Thyroid gland (tissue), 4 donors: ENCODE measurements around the gene PCYT2.

Experiments used
- CTCF ChIP-seq, 6 experiments: fragments of 200-600 bp in 3 of 6; fragments of 450-650 bp in 3 of 6; sonication (generic) in 3 of 6; IDR thresholded peaks; one replicate each; pipeline ENCODE4 v1.5.1; 2016 to 2019; ENCODE audit warnings: antibody characterized with exemption in 6 of 6, mild to moderate bottlenecking in 2 of 6, inconsistent platforms in 1 of 6, moderate library complexity in 1 of 6
- POLR2A ChIP-seq, 2 donors: fragments of 450-650 bp; IDR thresholded peaks; one replicate each; pipeline ENCODE4 v1.6.1; 2017; ENCODE audit warnings: antibody characterized with exemption in 2 of 2, mild to moderate bottlenecking in 2 of 2, moderate library complexity in 1 of 2

- TF ChIP-seq CTCF (IDR thresholded peaks at IDR 0.05) (no peak), POLR2A (IDR thresholded peaks at IDR 0.05) (no peak)
Measured at GRCh38 chr17:81867991-81868673, 43.1 kb downstream of the PCYT2 start.
